GM12873 (cell line): ENCODE measurements around the gene AGAP3.

Experiments used
- CTCF ChIP-seq: IDR thresholded peaks from 2 replicates; pipeline ENCODE4 v1.5.1; 2012; ENCODE audit warnings: low read depth, mild to moderate bottlenecking, moderate library complexity, low read length, control low read depth; ENCODE audit not compliant: insufficient read depth; ENCODE audit errors: missing control alignments

Gene AGAP3

DNA sequence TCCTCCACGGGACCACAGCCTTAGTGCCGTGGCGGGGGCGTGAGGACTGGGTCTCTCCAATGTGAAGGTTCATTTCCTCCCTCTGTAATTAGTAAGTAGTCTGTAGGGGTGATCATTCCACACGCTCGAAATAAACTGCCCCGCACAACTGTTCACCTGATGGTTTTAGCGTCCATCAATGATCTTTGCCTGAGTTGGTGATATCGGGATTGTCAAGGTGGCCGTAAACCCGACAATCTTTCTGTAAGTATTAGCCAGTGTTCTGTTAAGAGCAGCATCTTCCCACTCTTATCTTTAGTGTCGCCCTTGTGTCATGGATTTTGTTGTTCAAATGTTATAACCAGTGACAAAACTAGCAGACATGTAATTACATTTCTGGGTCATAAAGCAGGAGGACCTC, 17.7 kb downstream of the AGAP3 start:
- no peak for TF ChIP-seq CTCF

GRCh38 chr7:151104411-151105235, 18.3 kb downstream of the AGAP3 start:
- no peak for TF ChIP-seq CTCF

DNA sequence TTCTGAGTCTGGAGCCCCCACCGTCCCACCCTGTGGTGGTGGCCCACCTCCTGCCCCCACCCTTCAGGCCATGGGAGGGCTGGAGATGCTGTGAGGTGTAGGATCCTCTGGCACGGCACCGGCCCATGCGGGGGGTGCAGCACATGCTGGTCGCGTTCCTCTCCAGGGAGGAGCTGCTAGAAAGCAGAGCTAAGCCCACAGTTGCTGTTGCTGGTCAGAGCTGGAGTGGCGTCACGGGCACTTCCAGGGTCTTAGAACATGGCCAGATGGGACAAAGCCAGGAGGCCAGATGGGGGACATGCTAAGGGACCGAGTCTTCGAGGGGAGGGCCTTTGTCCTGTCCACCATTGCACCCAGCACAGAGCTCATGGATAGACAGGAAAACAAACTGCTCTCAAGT, 21.6 kb downstream of the AGAP3 start:
- TF ChIP-seq CTCF: no peak

- no peak for TF ChIP-seq CTCF
Observed at GRCh38 chr7:151109094-151110048, 23.1 kb downstream of the AGAP3 start.

GRCh38 chr7:151110236-151110940, 24.1 kb downstream of the AGAP3 start:
- TF ChIP-seq CTCF: no peak

- TF ChIP-seq CTCF: peak; percentile 89
Observed at GRCh38 chr7:151110941-151111645, 24.8 kb downstream of the AGAP3 start.
